NCI-H226 (cell line): ENCODE measurements around the gene LAIR2.
"Not testable (repeated sequence)": the region's sequence is repeated elsewhere in the genome, so short reads cannot be mapped to it uniquely, and the experiment has no call there.

Experiments
- DNase-seq: peaks from one replicate; pipeline ENCODE4 v3.0.0-alpha.2; 2015

LAIR2 gene

GRCh38 chr19:54464630-54465425, 37.8 kb upstream of the LAIR2 start:
- DNase-seq = peak; percentile 93

- DNase-seq = no peak
These were observed 37.1 kb upstream of the LAIR2 start for GRCh38 chr19:54465426-54466109.

DNA sequence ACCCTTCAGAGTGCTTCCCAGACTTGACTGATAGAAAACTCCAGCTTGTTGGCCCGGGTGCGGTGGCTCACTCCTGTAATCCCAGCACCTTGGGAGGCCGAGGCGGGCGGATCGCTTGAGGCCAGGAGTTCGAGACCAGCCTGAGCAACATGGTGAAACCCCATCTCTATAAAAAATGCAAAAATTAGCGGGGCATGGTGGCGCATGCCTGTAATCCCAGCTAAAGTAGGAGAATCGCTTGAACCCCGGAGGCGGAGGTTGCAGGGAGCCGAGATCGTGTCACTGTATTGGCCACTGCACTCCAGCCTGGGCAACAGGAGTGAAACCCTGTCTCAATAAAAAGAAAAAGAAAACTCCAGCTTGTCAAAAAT, 36.5 kb upstream of the LAIR2 start:
- not testable (repeated sequence) for DNase-seq

- DNase-seq = no peak
These were observed 33.1 kb upstream of the LAIR2 start for GRCh38 chr19:54469496-54469934.

GRCh38 chr19:54470276-54470887, 32.2 kb upstream of the LAIR2 start:
- DNase-seq = no peak

- DNase-seq = no peak
These were observed 31.4 kb upstream of the LAIR2 start for GRCh38 chr19:54470991-54471782.

DNA sequence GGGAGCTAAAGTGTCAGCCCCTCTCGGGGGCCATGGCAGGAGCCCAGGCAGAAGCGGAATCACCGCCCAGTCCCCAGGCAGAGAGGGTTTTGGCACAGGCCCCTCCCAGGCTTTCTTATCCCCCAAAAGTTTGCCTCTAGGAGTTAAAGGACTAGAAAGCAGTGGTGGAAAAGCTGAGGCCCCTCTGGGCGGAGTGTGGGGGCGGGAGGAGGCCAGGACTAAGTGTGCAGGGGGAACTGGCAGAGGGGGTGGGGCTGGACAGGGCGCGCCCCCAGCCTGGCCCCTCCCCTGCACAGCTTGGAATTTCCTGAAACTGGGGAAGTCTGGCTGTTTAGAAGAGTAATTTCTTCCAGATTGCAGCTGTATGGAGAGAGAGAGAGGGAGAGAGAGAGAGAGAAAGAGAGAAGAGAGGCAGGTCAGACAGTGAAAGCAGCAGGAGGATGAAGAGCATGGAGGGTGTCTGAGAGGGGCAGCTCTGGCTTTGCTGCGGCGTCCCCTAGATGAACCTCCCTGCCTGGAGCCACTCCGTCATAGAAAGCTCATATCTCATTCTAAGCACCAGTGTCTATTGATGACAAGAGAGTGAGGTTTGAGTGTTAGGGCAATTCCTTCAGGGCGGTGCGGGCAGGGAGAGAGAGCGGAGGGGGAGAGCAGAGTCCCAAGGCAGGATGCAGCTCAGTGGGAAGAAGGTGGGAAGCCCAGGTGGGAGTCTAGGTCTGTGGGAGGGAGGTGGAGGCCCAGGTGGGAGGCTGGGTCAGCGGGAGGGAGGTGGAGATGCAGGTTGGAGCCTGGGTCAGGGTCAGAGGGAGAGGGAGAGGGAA, 29.4 kb upstream of the LAIR2 start, which contains the start of gene CDC42EP5:
TSS of gene CDC42EP5 (minus strand) at position 226 of the 821 bp plus-strand sequence. CDS start 7,749 bp downstream, outside the sequence.
- peak; percentile 72 for DNase-seq

- no peak for DNase-seq
These were observed 28.7 kb upstream of the LAIR2 start for GRCh38 chr19:54473892-54474372.

DNA sequence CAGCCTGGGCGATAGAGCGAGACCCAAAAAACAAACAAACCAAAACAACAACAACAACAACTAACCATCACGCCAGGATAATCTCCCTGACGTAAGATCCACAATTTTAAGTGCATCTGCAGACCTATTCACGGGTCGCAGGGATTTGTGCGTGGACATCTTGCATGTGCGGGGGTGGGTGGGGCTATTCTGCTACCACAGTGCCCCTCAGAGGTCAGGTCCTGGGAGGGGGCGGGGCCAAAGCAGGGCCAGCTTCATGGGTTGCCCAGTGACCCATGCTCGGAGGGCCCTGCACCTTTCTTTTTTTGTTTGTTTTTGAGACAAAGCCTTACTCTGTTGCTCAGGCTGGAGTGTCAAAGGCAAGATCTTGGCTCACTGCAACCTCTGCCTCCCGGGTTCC, 26.9 kb upstream of the LAIR2 start:
- no peak for DNase-seq

DNA sequence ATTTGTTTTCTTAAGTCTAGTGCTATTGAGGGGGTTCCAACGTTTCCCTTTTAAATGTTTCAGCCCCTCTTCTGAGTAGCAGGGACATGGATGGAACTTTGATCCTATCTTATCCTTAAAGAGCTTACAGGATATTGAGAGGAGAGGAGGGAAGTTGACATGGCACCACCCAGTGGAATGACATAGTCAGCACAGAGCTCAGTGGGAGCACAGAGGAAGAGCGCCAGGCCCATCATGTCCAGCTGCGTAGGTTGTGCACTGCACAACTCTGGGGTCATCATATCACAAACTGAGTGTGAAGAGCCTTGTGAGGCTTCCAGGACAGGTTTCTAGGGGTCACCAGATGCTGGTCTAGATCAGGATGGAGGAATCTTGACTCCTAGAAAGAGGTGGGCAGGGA, 25.0 kb upstream of the LAIR2 start:
- no peak for DNase-seq

DNA sequence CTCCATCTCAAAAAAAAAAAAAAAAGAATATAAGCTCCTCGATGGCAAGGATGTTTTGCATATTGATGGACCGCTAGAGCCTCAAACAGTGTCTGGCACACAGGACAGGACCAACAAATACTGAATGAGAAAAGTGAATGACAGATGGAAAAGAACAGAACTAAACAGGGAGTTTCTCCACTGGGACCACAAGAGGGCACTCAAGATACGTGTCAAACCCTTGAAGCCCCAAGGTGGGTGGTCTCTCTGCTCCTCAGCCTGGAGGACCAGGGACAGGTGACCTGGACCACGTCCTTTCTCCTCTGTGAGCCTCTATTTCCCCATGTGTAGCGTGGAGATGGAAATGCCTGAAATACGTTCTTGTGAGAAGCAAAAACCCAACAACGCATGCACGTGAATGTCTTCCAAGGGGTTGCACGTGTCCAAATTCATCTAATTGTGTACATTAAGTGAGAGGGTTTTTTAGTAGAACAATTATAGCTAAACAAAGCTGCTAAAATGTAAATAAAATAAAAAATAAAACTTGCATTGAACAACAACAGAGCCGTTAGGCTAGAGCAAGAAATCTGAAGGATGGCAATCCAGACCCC, 23.9 kb upstream of the LAIR2 start:
- no peak for DNase-seq

- DNase-seq = no peak
These were observed 22.6 kb upstream of the LAIR2 start for GRCh38 chr19:54480051-54480450.

DNA sequence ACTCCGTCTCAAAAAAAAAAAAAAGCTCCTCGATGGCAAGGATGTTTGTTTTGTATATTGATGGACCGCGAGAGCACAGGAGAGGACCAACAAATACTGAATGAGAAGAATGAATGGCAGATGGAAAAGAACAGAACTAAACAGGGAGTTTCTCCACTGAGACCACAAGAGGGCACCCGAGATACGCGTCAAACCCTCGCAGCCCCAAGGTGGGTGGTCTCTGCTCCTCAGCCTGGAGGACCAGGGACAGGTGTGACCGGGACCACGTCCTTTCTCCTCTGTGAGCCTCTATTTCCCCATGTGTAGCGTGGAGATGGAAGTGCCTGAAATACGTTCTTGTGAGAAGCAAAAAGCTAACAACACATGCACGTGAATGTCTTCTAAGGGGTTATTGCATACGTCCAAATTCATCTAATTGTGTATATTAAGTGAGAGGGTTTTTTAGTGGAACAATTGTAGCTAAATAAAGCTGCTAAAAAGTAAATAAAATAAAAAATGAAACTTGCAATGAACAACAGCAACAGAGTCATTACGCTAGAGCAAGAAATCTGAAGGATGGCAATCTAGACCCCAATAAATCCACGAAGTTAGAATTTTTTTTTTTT, 21.2 kb upstream of the LAIR2 start:
- DNase-seq = peak; percentile 23

- no peak for DNase-seq
These were observed 19.7 kb upstream of the LAIR2 start for GRCh38 chr19:54482889-54483288.

DNA sequence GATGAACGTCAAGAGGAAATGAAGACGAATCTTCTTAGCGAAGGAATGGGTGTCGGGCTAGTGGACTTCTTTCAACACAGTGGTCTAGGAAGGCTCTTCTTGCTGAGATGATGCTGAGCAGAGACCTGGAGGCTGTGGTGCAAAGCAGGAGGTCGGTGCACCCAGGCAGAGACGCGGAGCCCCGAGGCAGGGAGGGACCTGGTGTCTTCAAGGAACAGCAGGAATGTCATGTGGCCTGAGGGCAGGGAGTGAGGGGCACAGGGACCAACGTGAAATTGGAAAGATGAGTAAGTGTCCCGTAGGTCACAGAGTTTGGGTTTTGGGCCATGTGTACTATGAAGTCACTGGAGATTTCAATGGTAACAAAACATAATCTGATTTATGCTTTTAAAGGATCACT, 18.2 kb upstream of the LAIR2 start:
- DNase-seq = no peak

DNA sequence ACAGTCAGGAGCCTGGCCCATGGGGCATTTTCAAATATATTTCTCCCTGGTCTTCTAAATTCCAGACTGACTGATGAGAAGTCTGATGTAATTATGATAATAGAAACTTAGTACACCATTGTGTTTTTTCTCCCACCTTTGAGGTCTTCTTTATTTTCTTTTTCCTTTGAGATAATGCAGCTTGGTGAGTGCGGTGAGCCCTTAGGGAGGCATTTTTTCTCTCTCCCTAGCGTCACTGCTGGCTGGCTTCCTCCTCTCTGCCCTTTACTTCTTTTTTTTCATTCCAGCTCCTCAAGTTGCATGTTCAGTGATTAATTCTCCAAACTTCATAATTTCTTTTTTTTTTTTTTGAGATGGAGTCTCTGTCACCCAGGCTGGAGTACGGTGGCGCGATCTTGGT, 16.8 kb upstream of the LAIR2 start:
- no peak for DNase-seq

DNA sequence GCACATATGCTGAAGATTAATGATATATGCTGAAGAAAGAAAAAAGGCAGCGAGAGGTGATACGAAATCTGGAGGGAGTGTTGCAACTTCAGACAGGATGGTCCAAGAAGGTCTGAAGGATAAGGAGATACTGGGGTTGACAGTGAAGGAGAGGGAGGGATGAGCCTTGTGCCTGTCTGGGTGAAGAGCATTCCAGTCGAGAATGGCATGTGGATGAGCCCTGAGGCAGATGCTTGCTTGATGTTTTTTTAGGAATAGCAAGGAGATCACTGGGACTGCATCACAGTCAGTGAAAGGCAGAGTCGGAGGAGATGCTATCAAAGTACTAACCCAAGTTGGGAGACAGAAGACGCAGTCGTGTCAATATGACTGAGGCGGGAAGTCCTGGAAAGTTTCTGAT, 13.3 kb upstream of the LAIR2 start:
- no peak for DNase-seq

DNA sequence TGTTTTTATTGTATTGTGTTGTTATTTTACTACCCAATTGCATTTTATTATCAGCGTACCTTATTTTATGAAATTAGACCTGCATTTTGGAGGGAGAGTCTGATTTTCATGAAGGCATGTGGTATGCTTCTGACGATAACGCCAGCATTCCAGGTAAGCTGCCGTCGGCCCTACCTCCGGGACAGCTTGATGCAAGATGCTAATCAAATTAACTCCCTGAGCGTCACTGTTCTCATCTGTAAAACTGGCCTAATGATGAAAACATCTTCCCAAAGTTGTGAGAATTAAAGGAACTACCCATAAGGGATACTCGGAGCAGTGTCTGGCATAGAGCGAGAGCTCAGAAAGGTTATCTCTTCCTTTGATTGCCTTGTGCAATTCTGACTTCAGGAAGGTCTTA, 12.9 kb upstream of the LAIR2 start:
- no peak for DNase-seq

DNA sequence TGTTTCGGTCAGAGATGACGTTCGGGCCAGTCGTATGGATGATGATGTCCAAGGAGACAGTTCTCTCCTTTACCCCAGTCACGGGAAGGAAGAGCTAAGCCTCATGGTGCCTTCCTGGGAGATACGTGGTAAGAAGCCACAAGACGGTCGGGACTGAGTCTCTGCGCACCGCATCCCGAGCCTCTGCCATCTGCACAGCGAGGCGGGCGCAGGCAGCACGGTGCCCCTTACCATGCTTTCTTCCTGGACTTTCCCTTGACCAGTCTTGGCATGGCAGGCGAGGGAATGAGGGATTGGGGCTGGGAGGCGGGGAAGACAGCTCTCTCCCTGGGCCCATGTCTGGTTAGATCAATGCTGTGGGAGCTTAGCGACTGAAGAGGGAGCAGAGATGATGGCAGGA, 10.1 kb upstream of the LAIR2 start:
- no peak for DNase-seq

- not testable (repeated sequence) for DNase-seq
These were observed 9.6 kb upstream of the LAIR2 start for GRCh38 chr19:54493056-54493455.

DNA sequence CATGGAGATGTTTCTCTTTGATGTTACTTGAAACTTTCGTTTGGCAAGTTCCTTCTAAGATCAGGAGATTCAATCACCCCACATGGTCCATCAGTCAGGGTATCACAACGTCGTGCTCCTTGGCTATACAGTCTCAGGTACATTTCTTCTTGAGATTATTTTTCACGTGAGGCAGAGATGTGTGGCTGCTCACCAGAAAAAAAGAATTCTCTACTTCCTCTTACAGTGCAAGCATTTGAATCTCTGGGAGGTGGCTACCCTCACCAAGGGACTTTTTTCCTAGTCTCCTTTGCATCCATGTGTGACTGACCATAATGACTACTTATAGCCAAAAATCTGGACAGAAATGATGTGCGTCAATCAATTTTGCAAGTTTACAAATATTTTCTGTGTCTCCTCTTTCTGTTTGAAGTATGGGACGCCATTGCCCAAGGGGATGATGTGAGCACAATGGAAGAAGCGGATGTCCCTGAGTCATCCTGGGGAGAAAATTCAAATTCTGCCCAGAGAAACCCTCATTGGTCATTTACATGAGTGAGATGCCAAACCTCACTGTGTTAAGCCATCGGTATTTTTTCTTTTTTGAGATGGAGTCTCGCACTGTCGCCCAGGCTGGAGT, 8.6 kb upstream of the LAIR2 start:
- no peak for DNase-seq
